GM23338 (cell line): ENCODE data around the gene NHERF1. TPM values are rescaled to one million over a fixed set of nuclear protein-coding genes. Genes with fewer than 3 reads are reported as not detected.

ENCODE experiments used
- ATAC-seq: fragments of 200-7000 bp; cut with Tn5 transposase; 3 replicates; pipeline ENCODE4 v1.9.1; 2020
- DNase-seq: peaks from one replicate; pipeline ENCODE4 v3.0.0-alpha.2; 2015; ENCODE audit warnings: low spot score
- H2AFZ ChIP-seq: fragments of 200-600 bp; sonication (generic); 2 replicates; pipeline ENCODE4 v1.8.0; 2016; ENCODE audit warnings: antibody characterized with exemption, mild to moderate bottlenecking, moderate library complexity
- H3F3A ChIP-seq: fragments of 200-600 bp; sonication (generic); replicated peaks from 2 replicates; pipeline ENCODE4 v1.8.0; 2017; ENCODE audit warnings: antibody characterized with exemption, mixed run types, low read depth
- H3K27ac ChIP-seq: fragments of 200-600 bp; sonication (generic); 2 replicates; pipeline ENCODE4 v1.6.1; 2016; ENCODE audit warnings: low read depth
- H3K27me3 ChIP-seq: fragments of 200-600 bp; sonication (generic); 2 replicates; pipeline ENCODE4 v1.8.0; 2016; ENCODE audit warnings: mild to moderate bottlenecking, mixed run types, moderate library complexity; ENCODE audit not compliant: insufficient read depth
- H3K36me3 ChIP-seq: fragments of 200-600 bp; sonication (generic); 2 replicates; pipeline ENCODE4 v1.8.0; 2016; ENCODE audit warnings: mild to moderate bottlenecking; ENCODE audit not compliant: insufficient read depth
- H3K4me1 ChIP-seq: fragments of 200-600 bp; sonication (generic); 2 replicates; pipeline ENCODE4 v1.8.0; 2016; ENCODE audit warnings: mild to moderate bottlenecking, moderate library complexity; ENCODE audit not compliant: insufficient read depth
- H3K4me2 ChIP-seq: fragments of 200-600 bp; sonication (generic); 2 replicates; pipeline ENCODE4 v1.7.1; 2017; ENCODE audit warnings: mixed run types
- H3K4me3 ChIP-seq: fragments of 200-600 bp; sonication (generic); 2 replicates; pipeline ENCODE4 v1.6.1; 2016; ENCODE audit warnings: mixed run types
- H3K79me2 ChIP-seq: fragments of 200-600 bp; sonication (generic); replicated peaks from 2 replicates; pipeline ENCODE4 v1.8.0; 2017; ENCODE audit warnings: mild to moderate bottlenecking; ENCODE audit not compliant: insufficient read depth
- H3K9me2 ChIP-seq: fragments of 200-600 bp; sonication (generic); 2 replicates; pipeline ENCODE4 v1.8.0; 2017; ENCODE audit not compliant: insufficient read depth
- H4K20me1 ChIP-seq: fragments of 200-600 bp; sonication (generic); replicated peaks from 2 replicates; pipeline ENCODE4 v1.8.0; 2017; ENCODE audit warnings: mild to moderate bottlenecking; ENCODE audit not compliant: insufficient read depth
- H3K27ac Mint-ChIP-seq: 2 replicates; pipeline ENCODE4 v1.8.0; 2020; ENCODE audit warnings: inconsistent platforms, mild to moderate bottlenecking, moderate library complexity, mixed read lengths
- H3K27me3 Mint-ChIP-seq: 3 replicates; pipeline ENCODE4 v1.8.0; 2022; ENCODE audit warnings: low read depth, mild to moderate bottlenecking, moderate library complexity, mixed read lengths, inconsistent platforms; ENCODE audit not compliant: insufficient read depth, poor library complexity
- H3K36me3 Mint-ChIP-seq: 3 replicates; pipeline ENCODE4 v1.8.0; 2021; ENCODE audit warnings: low read depth, mild to moderate bottlenecking, inconsistent platforms, moderate library complexity, mixed read lengths
- H3K4me1 Mint-ChIP-seq: 3 replicates; pipeline ENCODE4 v1.8.0; 2020; ENCODE audit warnings: mild to moderate bottlenecking, inconsistent platforms, mixed read lengths
- H3K4me3 Mint-ChIP-seq: 3 replicates; pipeline ENCODE4 v1.8.0; 2021; ENCODE audit warnings: moderate library complexity, mild to moderate bottlenecking, inconsistent platforms, mixed read lengths
- H3K9me3 Mint-ChIP-seq: 3 replicates; pipeline ENCODE4 v1.8.0; 2020; ENCODE audit warnings: moderate library complexity, mild to moderate bottlenecking, inconsistent platforms, mixed read lengths
- CREB1 ChIP-seq: fragments of 250-450 bp; sonication (Bioruptor Pico); IDR thresholded peaks from 2 replicates; pipeline ENCODE4 v1.5.0; 2020; ENCODE audit warnings: low read depth, mild to moderate bottlenecking, moderate library complexity
- CTCF ChIP-seq, 2 experiments: fragments of 200-600 bp in 1 of 2; sonication (generic) in 1 of 2; conservative IDR thresholded peaks; 2 replicates each; pipeline versions ENCODE4 v1.5.1 to v1.6.1; 2016 to 2017; ENCODE audit warnings: antibody characterized with exemption in 2 of 2, low read depth in 2 of 2, mild to moderate bottlenecking in 2 of 2, moderate library complexity in 1 of 2
- ETS1 ChIP-seq: IDR thresholded peaks from 2 replicates; pipeline ENCODE4 v1.6.1; 2016; ENCODE audit warnings: antibody characterized with exemption
- EZH2 ChIP-seq: fragments of 200-600 bp; sonication (generic); IDR thresholded peaks from one replicate; pipeline ENCODE4 v1.8.0; 2017; ENCODE audit warnings: antibody characterized with exemption, mild to moderate bottlenecking, low read depth; ENCODE audit not compliant: unreplicated experiment
- EZH2phosphoT487 ChIP-seq: fragments of 200-600 bp; sonication (generic); IDR thresholded peaks from one replicate; pipeline ENCODE4 v1.8.1; 2018; ENCODE audit warnings: antibody characterized with exemption; ENCODE audit not compliant: unreplicated experiment
- JUNB ChIP-seq: IDR thresholded peaks from one replicate; pipeline ENCODE4 v1.6.1; 2016; ENCODE audit warnings: antibody characterized with exemption; ENCODE audit not compliant: unreplicated experiment
- NANOG ChIP-seq: IDR thresholded peaks from 2 replicates; pipeline ENCODE4 v1.6.1; 2016; ENCODE audit warnings: antibody characterized with exemption, borderline replicate concordance
- POLR2AphosphoS5 ChIP-seq: IDR thresholded peaks from 2 replicates; pipeline ENCODE4 v1.6.1; 2016; ENCODE audit warnings: antibody characterized with exemption, low read depth
- REST ChIP-seq: IDR thresholded peaks from one replicate; pipeline ENCODE4 v1.6.1; 2018; ENCODE audit warnings: antibody characterized with exemption; ENCODE audit not compliant: unreplicated experiment
- STAT1 ChIP-seq: IDR thresholded peaks from one replicate; pipeline ENCODE4 v1.6.1; 2016; ENCODE audit warnings: antibody characterized with exemption; ENCODE audit not compliant: unreplicated experiment
- ZNF114 ChIP-seq: fragments of 250-450 bp; sonication (Bioruptor Pico); IDR thresholded peaks from 2 replicates; pipeline ENCODE4 v1.5.0; 2020; ENCODE audit warnings: mild to moderate bottlenecking, moderate library complexity
- ZNF331 ChIP-seq: fragments of 250-450 bp; sonication (Bioruptor Pico); IDR thresholded peaks from 2 replicates; pipeline ENCODE4 v1.5.0; 2020; ENCODE audit warnings: low read depth, mild to moderate bottlenecking, moderate library complexity
- ZNF462 ChIP-seq: fragments of 250-450 bp; sonication (Bioruptor Pico); IDR thresholded peaks from 2 replicates; pipeline ENCODE4 v1.5.0; 2020; ENCODE audit warnings: mild to moderate bottlenecking, moderate library complexity
- polyA plus RNA-seq: library from polyadenylated mRNA; unstranded; fragments of >200 nt; fragmentation: Nextera tagmentation; extraction: Ambion mirVana; gene quantifications from 2 replicates; pipeline ENCODE4 v1.2.1, GENCODE V29; 2016
- total RNA-seq: library from RNA; depleted of rRNA; stranded (reverse); fragments of >200 nt; shearing (Covaris generic); gene quantifications from 2 replicates; pipeline ENCODE4 v1.2.3, GENCODE V29; 2014

NHERF1 gene
- total and polyA plus RNA-seq, 2 experiments from 2014 or later: 48.8 to 100 TPM

DNA sequence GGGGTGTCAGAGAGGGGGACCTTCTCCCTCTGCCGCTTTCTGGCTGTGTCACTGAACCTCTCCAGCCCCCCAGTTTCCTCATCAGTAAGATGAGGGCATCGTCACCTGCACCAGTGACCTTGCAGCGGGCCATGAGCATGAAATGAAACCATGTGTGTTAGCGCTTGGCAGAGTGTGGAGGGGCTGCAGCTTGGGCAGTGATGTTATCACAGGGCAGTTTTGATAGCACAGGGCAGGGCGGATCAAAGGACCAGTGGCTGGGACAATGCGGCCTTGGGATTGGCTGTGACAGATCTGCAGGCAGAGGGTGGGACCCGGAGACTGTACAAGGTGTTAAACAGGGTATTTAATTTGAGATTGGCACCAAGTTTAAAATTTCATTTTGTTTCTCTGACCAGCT is 66.6 kb downstream of the NHERF1 start:
- Histone ChIP-seq H4K20me1 (peaks cover 11% of the 10 kb centered on the region), H3K27me3 (no peaks in the 10 kb centered on the region), H3K79me2 (no peaks in the 10 kb centered on the region), H3K4me2 (no peak overlapping the region), H3K4me3 (no peak overlapping the region), H3K27ac (no peak overlapping the region), H3F3A (no peaks in the 10 kb centered on the region), H3K36me3 (no peaks in the 10 kb centered on the region), H2AFZ (no peak overlapping the region), H3K4me1 (no peaks in the 10 kb centered on the region), H3K9me2 (no peaks in the 10 kb centered on the region)
- Mint-ChIP-seq H3K4me3 (no peak overlapping the region), H3K36me3 (no peaks in the 10 kb centered on the region; the same call in 1 of the 3 replicates), H3K27me3 (peaks cover 17% of the 10 kb centered on the region), H3K27ac (no peak overlapping the region), H3K9me3 (no peaks in the 10 kb centered on the region), H3K4me1 (peaks cover 4% of the 10 kb centered on the region)
- no peak for DNase-seq
- ATAC-seq: no peak
- TF ChIP-seq EZH2phosphoT487: no peak
- no peak for TF ChIP-seq REST
- no peak for TF ChIP-seq STAT1
- TF ChIP-seq ZNF114: no peak
- no peak for TF ChIP-seq ZNF462
- TF ChIP-seq JUNB: no peak
- TF ChIP-seq CTCF (conservative IDR thresholded peaks at IDR 0.05; ENCODE audit: low read depth in 2 of 2): no peak
- TF ChIP-seq EZH2: no peak
- no peak for TF ChIP-seq CREB1 (CRISPR knock-in tag)
- no peak for TF ChIP-seq ZNF331
- no peak for TF ChIP-seq NANOG
- TF ChIP-seq ETS1: no peak
- no peak for TF ChIP-seq POLR2AphosphoS5
